ENCODE data around the gene TAF10. TPM values are rescaled to one million over a fixed set of nuclear protein-coding genes. Genes with fewer than 3 reads are reported as not detected.

TAF10 gene
- polyA plus RNA-seq, 1 of the 3 experiments (the other 2 are of a cell fraction): 213 TPM

- no peak overlapping the region for H3K9ac ChIP-seq
- no peaks in the 10 kb centered on the region for H3K9me3 ChIP-seq
- H3K27me3 ChIP-seq (ENCODE audit: insufficient read depth): no peaks in the 10 kb centered on the region
- H3K79me2 ChIP-seq (ENCODE audit: insufficient read depth): no peaks in the 10 kb centered on the region
- no peaks in the 10 kb centered on the region for H3F3A ChIP-seq (replicated peaks; ENCODE audit: insufficient read depth)
- CTCF ChIA-PET: interaction anchor here (0.6 to 2.2 kb wide), 7 partner anchors 11 to 267 kb away, joined by 3 to 10 read pairs (median 4); partner anchors contain the start of genes DCHS1, MRPL17 and TAF10
- POLR2A ChIA-PET: interaction anchor here (0.6 to 2.8 kb wide), 8 partner anchors 10 to 227 kb away, joined by 3 to 29 read pairs (median 8); partner anchors contain the start of genes APBB1, DCHS1, MRPL17 and TAF10
- H3K4me3 ChIP-seq (ENCODE audit: low read depth in 2 of 2, low read length in 1 of 2): peak overlapping the region in 1 of 2 experiments; percentile 12; a peak in 1 of 4 replicates
- H2AFZ ChIP-seq (ENCODE audit: low read depth): no peak overlapping the region
- peak overlapping the region in 1 of 2 experiments; percentile 98; a peak in 2 of 4 replicates for H3K27ac ChIP-seq (ENCODE audit: low read depth in 2 of 2, low read length in 1 of 2)
- H3K9me2 ChIP-seq: no peaks in the 10 kb centered on the region
- peaks cover 6 to 40% of the 10 kb centered on the region in 2 experiments; a peak in 2 of 4 replicates for H3K4me1 ChIP-seq (ENCODE audit: control insufficient read depth in 1 of 2, insufficient read depth in 2 of 2, low read depth in 1 of 2, low read length in 1 of 2)
- no peaks in the 10 kb centered on the region for H3K36me3 ChIP-seq (replicated peaks in 1 of 2; ENCODE audit: control insufficient read depth in 1 of 2, insufficient read depth in 2 of 2, low read length in 1 of 2)
- 52% methylated on average over 11 of the region's 12 CpGs for WGBS (ENCODE audit: low lambda C conversion rate)
- H3K4me2 ChIP-seq: peak overlapping the region; percentile 52; the same call in 1 of the 2 replicates
- TF ChIP-seq MXI1 (IDR thresholded peaks at IDR 0.05; ENCODE audit: low read depth, low read length): peak; percentile 95
- TF ChIP-seq EP300 (IDR thresholded peaks at IDR 0.05; ENCODE audit: borderline replicate concordance in 1 of 2, low read depth in 1 of 2, low read length in 1 of 2): no peak
- no peaks in the 10 kb centered on the region for H4K20me1 ChIP-seq (ENCODE audit: insufficient read depth)
- no peak for DNase-seq
Measured at GRCh38 chr11:6646071-6646470, 34.1 kb upstream of the TAF10 start.

- H3K36me3 ChIP-seq (replicated peaks in 1 of 2; ENCODE audit: control insufficient read depth in 1 of 2, insufficient read depth in 2 of 2, low read length in 1 of 2): no peaks in the 10 kb centered on the region
- no peaks in the 10 kb centered on the region for H4K20me1 ChIP-seq (ENCODE audit: insufficient read depth)
- no peak overlapping the region for H3K27ac ChIP-seq (ENCODE audit: low read depth in 2 of 2, low read length in 1 of 2)
Measured at GRCh38 chr11:6642957-6643356, 30.9 kb upstream of the TAF10 start.

GRCh38 chr11:6640985-6641701 lies 29.1 kb upstream of the TAF10 start:
- DNase-seq: no peak
- H3K9me3 ChIP-seq: no peaks in the 10 kb centered on the region
- H3K4me1 ChIP-seq (ENCODE audit: control insufficient read depth in 1 of 2, insufficient read depth in 2 of 2, low read depth in 1 of 2, low read length in 1 of 2): peaks cover 0 to 28% of the 10 kb centered on the region in 2 experiments; a peak in 1 of 4 replicates
- no peak overlapping the region for H2AFZ ChIP-seq (ENCODE audit: low read depth)
- H3K9me2 ChIP-seq: no peaks in the 10 kb centered on the region
- POLR2A ChIA-PET: no interaction called here
- no peaks in the 10 kb centered on the region for H3F3A ChIP-seq (replicated peaks; ENCODE audit: insufficient read depth)
- H3K27ac ChIP-seq (ENCODE audit: low read depth in 2 of 2, low read length in 1 of 2): no peak overlapping the region
- H3K27me3 ChIP-seq (ENCODE audit: insufficient read depth): no peaks in the 10 kb centered on the region
- no peak overlapping the region for H3K4me3 ChIP-seq (ENCODE audit: low read depth in 2 of 2, low read length in 1 of 2)
- no peaks in the 10 kb centered on the region for H3K79me2 ChIP-seq (ENCODE audit: insufficient read depth)
- 100% methylated on average over 6 of the region's 26 CpGs for WGBS (ENCODE audit: low lambda C conversion rate)
- H3K4me2 ChIP-seq: no peak overlapping the region
- TF ChIP-seq IRF3 (IDR thresholded peaks at IDR 0.05; ENCODE audit: low read depth, low read length): no peak
- TF ChIP-seq EZH2phosphoT487 (IDR thresholded peaks at IDR 0.05; ENCODE audit: borderline replicate concordance, low read depth): no peak
- H4K20me1 ChIP-seq (ENCODE audit: insufficient read depth): no peaks in the 10 kb centered on the region
- CTCF ChIA-PET: interaction anchor here (0.7 to 1.2 kb wide), 4 partner anchors 22 to 196 kb away, joined by 3 read pairs; partner anchors contain the start of gene TPP1
- H3K36me3 ChIP-seq (replicated peaks in 1 of 2; ENCODE audit: control insufficient read depth in 1 of 2, insufficient read depth in 2 of 2, low read length in 1 of 2): no peaks in the 10 kb centered on the region
- no peak overlapping the region for H3K9ac ChIP-seq

More at GRCh38 chr11:6642957-6643356, 30.9 kb upstream of the TAF10 start:
- peaks cover 6 to 44% of the 10 kb centered on the region in 2 experiments; a peak in 2 of 4 replicates for H3K4me1 ChIP-seq (ENCODE audit: control insufficient read depth in 1 of 2, insufficient read depth in 2 of 2, low read depth in 1 of 2, low read length in 1 of 2)
- no peaks in the 10 kb centered on the region for H3K9me3 ChIP-seq
- no peaks in the 10 kb centered on the region for H3K79me2 ChIP-seq (ENCODE audit: insufficient read depth)
- no peak overlapping the region for H3K4me3 ChIP-seq (ENCODE audit: low read depth in 2 of 2, low read length in 1 of 2)
- DNase-seq: no peak
- no peak overlapping the region for H3K9ac ChIP-seq
- no peaks in the 10 kb centered on the region for H3F3A ChIP-seq (replicated peaks; ENCODE audit: insufficient read depth)
- TF ChIP-seq POLR2AphosphoS5 (IDR thresholded peaks at IDR 0.05; ENCODE audit: low read depth, low read length) (no peak), FOSL2 (IDR thresholded peaks at IDR 0.05; ENCODE audit: borderline replicate concordance, low read depth) (no peak), MAX (IDR thresholded peaks at IDR 0.05; ENCODE audit: low read depth) (no peak), EP300 (IDR thresholded peaks at IDR 0.05; ENCODE audit: borderline replicate concordance in 1 of 2, low read depth in 1 of 2, low read length in 1 of 2) (no peak), FOXJ3 (CRISPR knock-in tag; IDR thresholded peaks at IDR 0.05) (no peak), TCF12 (IDR thresholded peaks at IDR 0.05) (no peak), RFX5 (IDR thresholded peaks at IDR 0.05; ENCODE audit: low read length) (no peak), SMC3 (IDR thresholded peaks at IDR 0.05; ENCODE audit: low read depth, low read length) (no peak), SIN3A (IDR thresholded peaks at IDR 0.05; ENCODE audit: borderline replicate concordance, low read depth, low read length) (no peak), TEAD4 (IDR thresholded peaks at IDR 0.05; ENCODE audit: borderline replicate concordance, insufficient read depth) (no peak), MXI1 (IDR thresholded peaks at IDR 0.05; ENCODE audit: low read depth, low read length) (no peak)
- ChIA-PET CTCF (interaction anchor here (1.5 kb wide), 1 partner anchor 30 kb away, joined by 5 read pairs; no protein-coding TSS in a partner anchor), POLR2A (no interaction called here)
- H3K9me2 ChIP-seq: no peaks in the 10 kb centered on the region
- H3K27me3 ChIP-seq (ENCODE audit: insufficient read depth): no peaks in the 10 kb centered on the region
- H2AFZ ChIP-seq (ENCODE audit: low read depth): no peak overlapping the region
- H3K4me2 ChIP-seq: no peak overlapping the region
- WGBS (ENCODE audit: low lambda C conversion rate): 88% methylated on average over 7 of the region's 7 CpGs

Data from SK-N-SH (cell line).